Effector CD8-positive, alpha-beta T cell (primary cell): ENCODE data around the gene RABGAP1L.
"Not testable (repeated sequence)": the region's sequence is repeated elsewhere in the genome, so short reads cannot be mapped to it uniquely, and the experiment has no call there.

ENCODE experiments used
- DNase-seq: peaks from one replicate; lab custom pipeline; 2025; lab: John Stamatoyannopoulos, UW

Gene RABGAP1L

GRCh38 chr1:175034775-175035174 is 875.5 kb downstream of the RABGAP1L start:
- no peak for DNase-seq

GRCh38 chr1:175035865-175036264 is 876.5 kb downstream of the RABGAP1L start:
- DNase-seq, result no peak

GRCh38 chr1:175036476-175036875 is 877.2 kb downstream of the RABGAP1L start:
- DNase-seq, result no peak

GRCh38 chr1:175037416-175037815 is 878.1 kb downstream of the RABGAP1L start:
- DNase-seq, result no peak

- no peak for DNase-seq
Measured at GRCh38 chr1:175040324-175040879, 881.1 kb downstream of the RABGAP1L start.

- no peak for DNase-seq
Measured at GRCh38 chr1:175042650-175043049, 883.3 kb downstream of the RABGAP1L start.

- no peak for DNase-seq
Measured at GRCh38 chr1:175043824-175044223, 884.5 kb downstream of the RABGAP1L start.

- not testable (repeated sequence) for DNase-seq
Measured at GRCh38 chr1:175044591-175044990, 885.3 kb downstream of the RABGAP1L start.
